ENCODE data around the gene NKRF.

GRCh38 chrX:119573840-119574393, 32.3 kb downstream of the NKRF start:
- TF ChIP-seq CTCF (IDR thresholded peaks at IDR 0.05) (no peak), POLR2AphosphoS5 (IDR thresholded peaks at IDR 0.05; ENCODE audit: insufficient read depth in 1 of 2, low read depth in 1 of 2) (peak in 1 of 2 donors; percentile 8), POLR2A (IDR thresholded peaks at IDR 0.05) (no peak)
